Coronary artery (tissue), 2 donors: Measurements from ENCODE around the gene MAN2A2.

Experiments
- DNase-seq: peaks from one replicate; pipeline ENCODE4 v3.0.0-alpha.2; 2017; ENCODE audit warnings: low spot score
- H3K27ac ChIP-seq, 2 donors: fragments of 200-600 bp; sonication (generic); one replicate each; pipeline ENCODE4 v1.5.1; 2016 to 2019
- H3K4me3 ChIP-seq: fragments of 200-600 bp; sonication (generic); 2 replicates; pipeline ENCODE4 v1.5.1; 2016; ENCODE audit warnings: mild to moderate bottlenecking, moderate library complexity
- TF ChIP-seq, protein P1 (sequence below): fragments of 200-600 bp; sonication (generic); IDR thresholded peaks from one replicate; pipeline ENCODE4 v1.5.1; 2019; ENCODE audit warnings: antibody characterized with exemption

The MAN2A2 gene

DNA sequence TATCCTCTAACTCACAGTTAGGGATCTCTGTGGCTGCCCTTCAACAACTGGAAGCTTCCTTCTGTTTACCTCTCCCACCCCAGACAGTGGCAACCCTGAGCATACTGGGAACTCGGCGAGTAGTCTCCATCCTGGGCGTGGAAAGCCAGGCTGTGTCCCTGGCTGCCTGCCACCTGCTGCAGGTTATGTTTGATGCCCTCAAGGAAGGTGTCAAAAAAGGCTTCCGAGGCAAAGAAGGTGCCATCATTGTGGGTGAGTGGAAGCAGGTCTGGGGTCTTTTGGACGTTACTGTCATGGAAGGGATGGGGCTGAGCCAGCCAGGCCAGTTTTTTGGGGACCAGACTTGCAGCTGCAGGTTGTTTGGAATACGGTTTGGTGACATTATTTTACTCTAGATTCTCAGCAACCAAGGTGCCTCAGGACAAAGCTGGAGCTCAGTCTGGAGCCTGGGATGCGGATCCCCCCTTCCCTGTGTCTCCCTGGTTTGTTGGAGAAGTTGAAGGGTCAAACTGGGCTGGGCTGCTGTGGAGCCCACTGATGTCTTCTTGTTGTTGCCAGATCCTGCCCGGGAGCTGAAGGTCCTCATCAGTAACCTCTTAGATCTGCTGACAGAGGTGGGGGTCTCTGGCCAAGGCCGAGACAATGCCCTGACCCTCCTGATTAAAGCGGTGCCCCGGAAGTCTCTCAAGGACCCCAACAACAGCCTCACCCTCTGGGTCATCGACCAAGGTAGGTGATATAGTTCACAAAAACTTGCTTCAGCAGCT is 39.4 kb downstream of the MAN2A2 start:
- peak; percentile 56 for DNase-seq
- H3K27ac ChIP-seq, result no peak overlapping the region
- TF ChIP-seq, protein P1, sequence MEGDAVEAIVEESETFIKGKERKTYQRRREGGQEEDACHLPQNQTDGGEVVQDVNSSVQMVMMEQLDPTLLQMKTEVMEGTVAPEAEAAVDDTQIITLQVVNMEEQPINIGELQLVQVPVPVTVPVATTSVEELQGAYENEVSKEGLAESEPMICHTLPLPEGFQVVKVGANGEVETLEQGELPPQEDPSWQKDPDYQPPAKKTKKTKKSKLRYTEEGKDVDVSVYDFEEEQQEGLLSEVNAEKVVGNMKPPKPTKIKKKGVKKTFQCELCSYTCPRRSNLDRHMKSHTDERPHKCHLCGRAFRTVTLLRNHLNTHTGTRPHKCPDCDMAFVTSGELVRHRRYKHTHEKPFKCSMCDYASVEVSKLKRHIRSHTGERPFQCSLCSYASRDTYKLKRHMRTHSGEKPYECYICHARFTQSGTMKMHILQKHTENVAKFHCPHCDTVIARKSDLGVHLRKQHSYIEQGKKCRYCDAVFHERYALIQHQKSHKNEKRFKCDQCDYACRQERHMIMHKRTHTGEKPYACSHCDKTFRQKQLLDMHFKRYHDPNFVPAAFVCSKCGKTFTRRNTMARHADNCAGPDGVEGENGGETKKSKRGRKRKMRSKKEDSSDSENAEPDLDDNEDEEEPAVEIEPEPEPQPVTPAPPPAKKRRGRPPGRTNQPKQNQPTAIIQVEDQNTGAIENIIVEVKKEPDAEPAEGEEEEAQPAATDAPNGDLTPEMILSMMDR, result no peak
- H3K4me3 ChIP-seq, result no peak overlapping the region

DNA sequence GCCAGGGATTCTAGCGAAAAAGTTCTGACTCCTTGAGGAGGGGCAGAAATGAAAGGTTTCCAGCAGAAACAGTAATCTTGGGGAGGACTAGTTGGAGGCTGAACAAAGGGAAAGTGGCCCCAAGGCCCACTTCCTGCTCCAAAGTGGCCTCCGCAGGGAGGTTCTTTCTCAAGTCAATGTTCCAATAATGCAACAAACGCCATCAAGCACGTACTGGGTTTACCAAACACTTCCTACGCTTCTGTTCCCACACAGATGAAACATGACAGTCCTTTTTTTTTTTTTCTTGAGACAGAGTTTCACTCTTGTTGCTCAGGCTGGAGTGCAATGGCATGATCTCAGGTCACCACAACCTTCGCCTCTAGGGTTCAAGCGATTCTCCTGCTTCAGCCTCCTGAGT is 42.0 kb downstream of the MAN2A2 start:
- no peak overlapping the region for H3K4me3 ChIP-seq
- H3K27ac ChIP-seq, result no peak overlapping the region
- no peak for DNase-seq
- TF ChIP-seq, protein P1, result no peak

DNA sequence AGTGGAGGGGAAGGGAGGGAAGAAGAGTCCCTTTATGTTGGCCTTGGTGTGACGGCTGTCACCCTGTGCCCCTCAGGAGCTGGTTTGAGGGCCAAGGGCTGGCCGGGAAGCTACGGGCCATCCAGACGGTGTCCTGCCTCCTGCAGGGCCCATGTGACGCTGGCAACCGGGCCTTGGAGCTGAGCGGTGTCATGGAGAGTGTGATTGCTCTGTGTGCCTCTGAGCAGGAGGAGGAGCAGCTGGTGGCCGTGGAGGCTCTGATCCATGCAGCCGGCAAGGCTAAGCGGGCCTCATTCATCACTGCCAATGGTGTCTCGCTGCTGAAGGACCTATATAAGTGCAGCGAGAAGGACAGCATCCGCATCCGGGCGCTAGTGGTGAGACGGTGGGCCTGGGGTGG is 43.4 kb downstream of the MAN2A2 start:
- TF ChIP-seq, protein P1, result no peak
- DNase-seq, result no peak
- Histone ChIP-seq H3K27ac (no peak overlapping the region), H3K4me3 (no peak overlapping the region)

DNA sequence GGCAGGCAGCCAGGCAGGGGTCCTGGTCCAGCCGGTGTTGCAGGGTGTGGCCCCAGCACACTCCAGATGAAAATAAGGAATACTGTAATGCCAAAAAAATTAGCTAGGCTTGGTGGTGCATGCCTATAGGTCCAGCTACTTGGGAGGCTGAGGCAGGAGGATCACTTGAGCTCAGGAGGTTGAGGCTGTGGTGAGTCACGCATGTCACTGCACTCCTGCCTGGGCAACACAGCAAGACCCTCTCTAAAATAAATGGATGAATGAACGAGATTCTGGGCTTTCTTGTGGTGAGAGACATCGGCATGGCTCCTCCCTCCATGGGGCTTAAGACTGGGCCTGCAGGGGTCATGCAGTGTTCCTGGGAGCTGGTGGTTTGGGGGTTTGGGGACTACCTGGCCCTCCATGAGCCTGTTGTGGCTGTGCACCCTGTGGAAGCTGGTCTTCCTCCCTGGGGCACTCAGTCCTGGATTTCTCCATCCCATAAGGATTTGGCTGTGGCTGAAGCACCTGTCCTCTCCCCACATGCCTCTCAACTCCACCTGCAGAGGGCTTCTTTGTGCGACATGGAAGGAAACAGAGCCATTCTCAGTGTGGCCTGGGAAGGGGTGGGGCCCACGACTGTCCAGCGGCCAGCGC is 44.0 kb downstream of the MAN2A2 start:
- H3K4me3 ChIP-seq, result no peak overlapping the region
- TF ChIP-seq, protein P1, result no peak
- no peak overlapping the region for H3K27ac ChIP-seq
- no peak for DNase-seq

DNA sequence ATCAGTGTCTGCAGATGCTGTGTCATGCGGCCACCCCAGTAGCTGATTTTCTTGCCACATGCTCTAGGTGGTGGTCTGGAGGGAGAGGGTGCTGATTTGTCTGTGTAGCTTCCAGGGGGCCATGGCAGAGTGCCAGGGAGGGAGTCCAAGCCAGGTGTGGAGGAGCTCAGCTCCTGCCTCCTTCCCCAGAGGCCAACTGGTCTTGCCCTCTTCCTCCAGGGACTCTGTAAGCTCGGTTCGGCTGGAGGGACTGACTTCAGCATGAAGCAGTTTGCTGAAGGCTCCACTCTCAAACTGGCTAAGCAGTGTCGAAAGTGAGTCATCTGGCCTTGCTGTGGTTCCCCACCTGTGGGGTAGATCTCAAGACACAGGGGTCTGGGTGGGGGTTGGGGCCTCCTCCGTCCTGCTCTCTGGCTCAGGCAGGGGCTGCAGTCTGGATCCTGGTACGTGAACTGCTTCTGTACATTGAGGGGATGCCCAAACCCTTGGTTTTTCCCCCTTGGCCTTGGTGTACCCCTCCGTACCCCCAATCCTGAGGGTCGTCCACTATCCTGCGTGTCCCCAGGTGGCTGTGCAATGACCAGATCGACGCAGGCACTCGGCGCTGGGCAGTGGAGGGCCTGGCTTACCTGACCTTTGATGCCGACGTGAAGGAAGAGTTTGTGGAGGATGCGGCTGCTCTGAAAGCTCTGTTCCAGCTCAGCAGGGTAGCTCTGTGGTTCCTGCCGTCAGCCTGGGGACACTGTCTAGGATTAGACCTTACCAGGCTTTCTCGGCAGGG is 44.7 kb downstream of the MAN2A2 start:
- H3K4me3 ChIP-seq, result no peak overlapping the region
- TF ChIP-seq, protein P1, result no peak
- H3K27ac ChIP-seq, result no peak overlapping the region
- no peak for DNase-seq

DNA sequence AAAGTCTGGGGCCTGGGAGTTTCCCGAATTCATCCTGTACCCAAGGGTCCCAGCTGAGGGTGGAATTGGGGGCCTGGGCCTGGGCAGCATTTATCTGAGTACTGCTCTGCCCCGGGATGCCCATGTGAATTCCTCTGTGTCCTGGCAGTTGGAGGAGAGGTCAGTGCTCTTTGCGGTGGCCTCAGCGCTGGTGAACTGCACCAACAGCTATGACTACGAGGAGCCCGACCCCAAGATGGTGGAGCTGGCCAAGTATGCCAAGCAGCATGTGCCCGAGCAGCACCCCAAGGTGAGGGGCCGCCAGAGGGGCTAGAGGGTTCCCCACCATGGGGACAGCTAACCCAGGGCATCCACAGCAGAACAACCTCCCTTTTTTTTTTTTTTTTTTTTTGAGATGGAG is 45.4 kb downstream of the MAN2A2 start:
- no peak for DNase-seq
- Histone ChIP-seq H3K27ac (no peak overlapping the region), H3K4me3 (no peak overlapping the region)
- TF ChIP-seq, protein P1, result no peak
